ENCODE results near the gene BAZ2B. TPM values are rescaled to one million over a fixed set of nuclear protein-coding genes. Genes with fewer than 3 reads are reported as not detected.

The BAZ2B gene
- total and polyA plus RNA-seq, 7 donors: 7.6 to 156 (median 105) TPM

GRCh38 chr2:159456500-159457426, 159.6 kb downstream of the BAZ2B start:
- Histone ChIP-seq H3K27ac (peak overlapping the region in 2 of 4 donors; percentile 43 to 46), H3K27me3 (no peaks in the 10 kb centered on the region), H3K9me3 (no peaks in the 10 kb centered on the region), H3K4me1 (peaks cover 0 to 49% (median 37%) of the 10 kb centered on the region in 4 donors), H3K36me3 (no peaks in the 10 kb centered on the region), H3K4me3 (no peak overlapping the region)
- DNase-seq: no peak
- intact Hi-C loops (cut with DNase I): loop anchor here (5.0 kb wide), 1 partner anchor 256 kb away; the partner anchor contains the start of gene MARCHF7
- TF ChIP-seq POLR2AphosphoS5 (IDR thresholded peaks at IDR 0.05) (no peak), CTCF (IDR thresholded peaks at IDR 0.05) (no peak), POLR2A (IDR thresholded peaks at IDR 0.05) (no peak), EP300 (IDR thresholded peaks at IDR 0.05) (no peak)
- 43 to 50% methylated on average over 5 of the region's 5 CpGs for WGBS, 2 donors

GRCh38 chr2:159455330-159455918, 160.9 kb downstream of the BAZ2B start:
- DNase-seq: no peak
- TF ChIP-seq CTCF (IDR thresholded peaks at IDR 0.05): no peak
- no peak for TF ChIP-seq POLR2AphosphoS5 (IDR thresholded peaks at IDR 0.05)
- no peak for TF ChIP-seq EP300 (IDR thresholded peaks at IDR 0.05)
- no peak for TF ChIP-seq POLR2A (IDR thresholded peaks at IDR 0.05)
- intact Hi-C loops (cut with DNase I): loop anchor here (5.0 kb wide), 1 partner anchor 257 kb away; the partner anchor contains the start of gene MARCHF7
- no peaks in the 10 kb centered on the region for H3K27me3 ChIP-seq
- H3K36me3 ChIP-seq: no peaks in the 10 kb centered on the region
- H3K9me3 ChIP-seq: no peaks in the 10 kb centered on the region
- H3K4me1 ChIP-seq: peaks cover 0 to 47% (median 34%) of the 10 kb centered on the region in 4 donors
- peak overlapping the region in 2 of 4 donors; percentile 39 to 46 for H3K27ac ChIP-seq
- no peak overlapping the region for H3K4me3 ChIP-seq

- Histone ChIP-seq H3K27me3 (no peaks in the 10 kb centered on the region), H3K4me3 (no peak overlapping the region), H3K9me3 (no peaks in the 10 kb centered on the region), H3K4me1 (peaks cover 0 to 42% (median 33%) of the 10 kb centered on the region in 4 donors), H3K27ac (peak overlapping the region in 2 of 4 donors; percentile 6 to 46), H3K36me3 (no peaks in the 10 kb centered on the region)
- TF ChIP-seq CTCF (IDR thresholded peaks at IDR 0.05): no peak
- no peak for TF ChIP-seq EP300 (IDR thresholded peaks at IDR 0.05)
- TF ChIP-seq POLR2A (IDR thresholded peaks at IDR 0.05): no peak
- TF ChIP-seq POLR2AphosphoS5 (IDR thresholded peaks at IDR 0.05): peak in 1 of 4 donors; percentile 16
- intact Hi-C loops (cut with DNase I): no loop called here
- DNase-seq: no peak
Observed at GRCh38 chr2:159454185-159454584, 162.2 kb downstream of the BAZ2B start.

- WGBS, 2 donors: 91 to 93% methylated on average over 3 of the region's 3 CpGs
- no peak for DNase-seq
- TF ChIP-seq EP300 (IDR thresholded peaks at IDR 0.05): no peak
- no peak for TF ChIP-seq POLR2AphosphoS5 (IDR thresholded peaks at IDR 0.05)
- TF ChIP-seq POLR2A (IDR thresholded peaks at IDR 0.05): no peak
- TF ChIP-seq CTCF (IDR thresholded peaks at IDR 0.05): no peak
- intact Hi-C loops (cut with DNase I): no loop called here
- Histone ChIP-seq H3K4me3 (no peak overlapping the region), H3K27ac (no peak overlapping the region), H3K27me3 (no peaks in the 10 kb centered on the region), H3K9me3 (no peaks in the 10 kb centered on the region), H3K4me1 (peaks cover 0 to 15% (median 9%) of the 10 kb centered on the region in 4 donors), H3K36me3 (peaks cover 0 to 26% (median 10%) of the 10 kb centered on the region in 4 donors)
Observed at GRCh38 chr2:159450180-159450579, 166.2 kb downstream of the BAZ2B start.

Data from sigmoid colon (tissue), 7 donors.